Measurements from ENCODE around the gene TIMM44.

GRCh38 chr19:7905268-7905667 is 38.2 kb downstream of the TIMM44 start:
- TF ChIP-seq CTCF (IDR thresholded peaks at IDR 0.05) (no peak), POLR2AphosphoS5 (IDR thresholded peaks at IDR 0.05) (no peak)
